Measurements from ENCODE around the gene TOMM6.
A peak's percentile ranks its signal among the peaks of the same experiment; 100 is the strongest.

The TOMM6 gene

GRCh38 chr6:41787219-41787917 is at the start of gene TOMM6:
TSS of gene TOMM6 (plus strand) at chr6:41787694. CDS start at chr6:41787698, 4 bp downstream.
- Histone ChIP-seq H3K27me3 (ENCODE audit: control insufficient read depth in 2 of 2, insufficient read depth in 2 of 2, low read length in 2 of 2) (no peaks in the 10 kb centered on the region), H3K36me3 (ENCODE audit: control insufficient read depth in 2 of 2, insufficient read depth in 2 of 2, low read length in 2 of 2) (peaks cover 25 to 29% of the 10 kb centered on the region in 2 donors), H3K9ac (ENCODE audit: low read depth in 1 of 2, low read length in 2 of 2) (peak within 1 kb of the TSS; percentile 72 to 95), H3K9me3 (ENCODE audit: control insufficient read depth in 2 of 2, low read length in 2 of 2) (no peaks in the 10 kb centered on the region), H3K27ac (ENCODE audit: low read depth in 2 of 2, low read length in 2 of 2) (peak within 1 kb of the TSS; percentile 96 to 98), H3K4me3 (ENCODE audit: low read length in 2 of 2) (peak within 1 kb of the TSS; percentile 82 to 97), H3K4me1 (ENCODE audit: control insufficient read depth in 2 of 2, insufficient read depth in 2 of 2, low read length in 2 of 2) (peaks cover 5 to 11% of the 10 kb centered on the region in 2 donors)

- Histone ChIP-seq H3K9me3 (ENCODE audit: control insufficient read depth in 2 of 2, low read length in 2 of 2) (no peaks in the 10 kb centered on the region), H3K4me3 (ENCODE audit: low read length in 2 of 2) (no peak overlapping the region), H3K36me3 (ENCODE audit: control insufficient read depth in 2 of 2, insufficient read depth in 2 of 2, low read length in 2 of 2) (no peaks in the 10 kb centered on the region), H3K27me3 (ENCODE audit: control insufficient read depth in 2 of 2, insufficient read depth in 2 of 2, low read length in 2 of 2) (no peaks in the 10 kb centered on the region), H3K4me1 (ENCODE audit: control insufficient read depth in 2 of 2, insufficient read depth in 2 of 2, low read length in 2 of 2) (peaks cover 24 to 25% of the 10 kb centered on the region in 2 donors), H3K9ac (ENCODE audit: low read depth in 1 of 2, low read length in 2 of 2) (no peak overlapping the region), H3K27ac (ENCODE audit: low read depth in 2 of 2, low read length in 2 of 2) (no peak overlapping the region)
Measured at GRCh38 chr6:41739041-41739440, 48.5 kb upstream of the TOMM6 start.

GRCh38 chr6:41740366-41741162 is 46.9 kb upstream of the TOMM6 start:
- no peaks in the 10 kb centered on the region for H3K27me3 ChIP-seq (ENCODE audit: control insufficient read depth in 2 of 2, insufficient read depth in 2 of 2, low read length in 2 of 2)
- peaks cover 24 to 25% of the 10 kb centered on the region in 2 donors for H3K4me1 ChIP-seq (ENCODE audit: control insufficient read depth in 2 of 2, insufficient read depth in 2 of 2, low read length in 2 of 2)
- peak overlapping the region in 1 of 2 donors; percentile 51 for H3K9ac ChIP-seq (ENCODE audit: low read depth in 1 of 2, low read length in 2 of 2)
- no peaks in the 10 kb centered on the region for H3K9me3 ChIP-seq (ENCODE audit: control insufficient read depth in 2 of 2, low read length in 2 of 2)
- H3K36me3 ChIP-seq (ENCODE audit: control insufficient read depth in 2 of 2, insufficient read depth in 2 of 2, low read length in 2 of 2) = no peaks in the 10 kb centered on the region
- H3K4me3 ChIP-seq (ENCODE audit: low read length in 2 of 2) = no peak overlapping the region
- peak overlapping the region; percentile 93 for H3K27ac ChIP-seq (ENCODE audit: low read depth in 2 of 2, low read length in 2 of 2)

- Histone ChIP-seq H3K27me3 (ENCODE audit: control insufficient read depth in 2 of 2, insufficient read depth in 2 of 2, low read length in 2 of 2) (no peaks in the 10 kb centered on the region), H3K36me3 (ENCODE audit: control insufficient read depth in 2 of 2, insufficient read depth in 2 of 2, low read length in 2 of 2) (no peaks in the 10 kb centered on the region), H3K4me1 (ENCODE audit: control insufficient read depth in 2 of 2, insufficient read depth in 2 of 2, low read length in 2 of 2) (peaks cover 20 to 21% of the 10 kb centered on the region in 2 donors), H3K9ac (ENCODE audit: low read depth in 1 of 2, low read length in 2 of 2) (peak overlapping the region; percentile 56 to 61), H3K9me3 (ENCODE audit: control insufficient read depth in 2 of 2, low read length in 2 of 2) (no peaks in the 10 kb centered on the region), H3K4me3 (ENCODE audit: low read length in 2 of 2) (peak overlapping the region; percentile 31 to 48), H3K27ac (ENCODE audit: low read depth in 2 of 2, low read length in 2 of 2) (peak overlapping the region; percentile 93)
Measured at GRCh38 chr6:41741625-41742490, 45.6 kb upstream of the TOMM6 start.

- H3K9ac ChIP-seq (ENCODE audit: low read depth in 1 of 2, low read length in 2 of 2) = no peak overlapping the region
- no peak overlapping the region for H3K4me3 ChIP-seq (ENCODE audit: low read length in 2 of 2)
- no peaks in the 10 kb centered on the region for H3K9me3 ChIP-seq (ENCODE audit: control insufficient read depth in 2 of 2, low read length in 2 of 2)
- peaks cover 20 to 21% of the 10 kb centered on the region in 2 donors for H3K4me1 ChIP-seq (ENCODE audit: control insufficient read depth in 2 of 2, insufficient read depth in 2 of 2, low read length in 2 of 2)
- no peaks in the 10 kb centered on the region for H3K36me3 ChIP-seq (ENCODE audit: control insufficient read depth in 2 of 2, insufficient read depth in 2 of 2, low read length in 2 of 2)
- H3K27me3 ChIP-seq (ENCODE audit: control insufficient read depth in 2 of 2, insufficient read depth in 2 of 2, low read length in 2 of 2) = no peaks in the 10 kb centered on the region
- H3K27ac ChIP-seq (ENCODE audit: low read depth in 2 of 2, low read length in 2 of 2) = no peak overlapping the region
Measured at GRCh38 chr6:41743406-41744235, 43.9 kb upstream of the TOMM6 start.

- no peaks in the 10 kb centered on the region for H3K9me3 ChIP-seq (ENCODE audit: control insufficient read depth in 2 of 2, low read length in 2 of 2)
- no peak overlapping the region for H3K27ac ChIP-seq (ENCODE audit: low read depth in 2 of 2, low read length in 2 of 2)
- no peak overlapping the region for H3K9ac ChIP-seq (ENCODE audit: low read depth in 1 of 2, low read length in 2 of 2)
- H3K36me3 ChIP-seq (ENCODE audit: control insufficient read depth in 2 of 2, insufficient read depth in 2 of 2, low read length in 2 of 2) = no peaks in the 10 kb centered on the region
- peaks cover 20 to 21% of the 10 kb centered on the region in 2 donors for H3K4me1 ChIP-seq (ENCODE audit: control insufficient read depth in 2 of 2, insufficient read depth in 2 of 2, low read length in 2 of 2)
- no peak overlapping the region for H3K4me3 ChIP-seq (ENCODE audit: low read length in 2 of 2)
- no peaks in the 10 kb centered on the region for H3K27me3 ChIP-seq (ENCODE audit: control insufficient read depth in 2 of 2, insufficient read depth in 2 of 2, low read length in 2 of 2)
Measured at GRCh38 chr6:41744236-41744787, 43.2 kb upstream of the TOMM6 start.

GRCh38 chr6:41746107-41746506 is 41.4 kb upstream of the TOMM6 start:
- no peaks in the 10 kb centered on the region for H3K9me3 ChIP-seq (ENCODE audit: control insufficient read depth in 2 of 2, low read length in 2 of 2)
- no peak overlapping the region for H3K9ac ChIP-seq (ENCODE audit: low read depth in 1 of 2, low read length in 2 of 2)
- H3K36me3 ChIP-seq (ENCODE audit: control insufficient read depth in 2 of 2, insufficient read depth in 2 of 2, low read length in 2 of 2) = no peaks in the 10 kb centered on the region
- peaks cover 10 to 14% of the 10 kb centered on the region in 2 donors for H3K4me1 ChIP-seq (ENCODE audit: control insufficient read depth in 2 of 2, insufficient read depth in 2 of 2, low read length in 2 of 2)
- H3K4me3 ChIP-seq (ENCODE audit: low read length in 2 of 2) = no peak overlapping the region
- H3K27ac ChIP-seq (ENCODE audit: low read depth in 2 of 2, low read length in 2 of 2) = no peak overlapping the region
- H3K27me3 ChIP-seq (ENCODE audit: control insufficient read depth in 2 of 2, insufficient read depth in 2 of 2, low read length in 2 of 2) = no peaks in the 10 kb centered on the region

- H3K4me1 ChIP-seq (ENCODE audit: control insufficient read depth in 2 of 2, insufficient read depth in 2 of 2, low read length in 2 of 2) = peaks cover 0 to under 1% of the 10 kb centered on the region in 2 donors
- H3K9ac ChIP-seq (ENCODE audit: low read depth in 1 of 2, low read length in 2 of 2) = no peak within 1 kb of the TSS
- H3K27ac ChIP-seq (ENCODE audit: low read depth in 2 of 2, low read length in 2 of 2) = no peak within 1 kb of the TSS
- no peaks in the 10 kb centered on the region for H3K36me3 ChIP-seq (ENCODE audit: control insufficient read depth in 2 of 2, insufficient read depth in 2 of 2, low read length in 2 of 2)
- H3K9me3 ChIP-seq (ENCODE audit: control insufficient read depth in 2 of 2, low read length in 2 of 2) = no peaks in the 10 kb centered on the region
- H3K27me3 ChIP-seq (ENCODE audit: control insufficient read depth in 2 of 2, insufficient read depth in 2 of 2, low read length in 2 of 2) = no peaks in the 10 kb centered on the region
- no peak within 1 kb of the TSS for H3K4me3 ChIP-seq (ENCODE audit: low read length in 2 of 2)
Measured at GRCh38 chr6:41747256-41748101, 40.0 kb upstream of the TOMM6 start, which contains the start of gene PGC. TSS of gene PGC (minus strand) at chr6:41747397. CDS start at chr6:41747334, 63 bp downstream.
